CD4-positive, alpha-beta T cell treated with Interleukin-15 for 1 hour (primary cell): ENCODE measurements around the gene DLK1.

Experiments
- DNase-seq: peaks from one replicate; pipeline ENCODE4 v3.0.0-alpha.2; 2020

Gene DLK1

DNA sequence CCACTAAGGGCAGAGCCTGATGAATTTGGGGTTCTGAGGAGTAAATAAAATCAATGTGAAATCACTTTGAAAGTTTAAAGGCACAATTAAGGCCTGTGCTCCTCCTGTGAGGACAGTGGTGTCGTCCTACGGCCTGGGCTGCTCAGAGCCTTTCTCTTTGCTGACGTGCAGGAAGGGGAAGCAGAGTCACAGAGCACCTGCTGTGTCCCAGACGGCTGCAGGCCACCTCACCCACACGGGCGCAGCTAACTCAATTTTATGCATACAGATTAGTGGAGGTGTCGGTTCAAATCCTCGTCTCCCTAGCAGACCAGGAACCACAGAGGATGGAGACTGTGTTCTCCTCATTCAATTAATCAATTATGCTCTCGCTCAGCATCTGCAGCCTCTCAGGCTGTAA, 11.4 kb upstream of the DLK1 start:
- DNase-seq, result no peak

DNA sequence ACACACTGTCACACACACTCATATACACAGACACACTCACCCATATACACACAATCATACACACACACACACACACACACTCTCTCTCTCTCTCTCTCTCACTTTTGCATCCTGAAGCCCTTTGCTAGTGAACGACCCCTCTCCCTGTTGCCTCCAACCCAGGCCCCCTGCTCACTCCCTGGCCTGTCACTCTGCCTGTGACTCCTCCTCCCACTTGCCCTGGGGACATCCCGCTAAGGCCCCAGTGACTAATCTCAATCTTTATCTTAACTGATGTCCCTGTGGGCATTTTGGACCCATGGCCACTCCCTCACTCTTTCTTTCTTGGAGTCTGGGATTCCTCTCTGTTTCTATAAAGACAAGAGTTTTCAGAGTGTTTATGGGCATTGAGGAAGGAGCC, 10.9 kb upstream of the DLK1 start:
- no peak for DNase-seq

DNA sequence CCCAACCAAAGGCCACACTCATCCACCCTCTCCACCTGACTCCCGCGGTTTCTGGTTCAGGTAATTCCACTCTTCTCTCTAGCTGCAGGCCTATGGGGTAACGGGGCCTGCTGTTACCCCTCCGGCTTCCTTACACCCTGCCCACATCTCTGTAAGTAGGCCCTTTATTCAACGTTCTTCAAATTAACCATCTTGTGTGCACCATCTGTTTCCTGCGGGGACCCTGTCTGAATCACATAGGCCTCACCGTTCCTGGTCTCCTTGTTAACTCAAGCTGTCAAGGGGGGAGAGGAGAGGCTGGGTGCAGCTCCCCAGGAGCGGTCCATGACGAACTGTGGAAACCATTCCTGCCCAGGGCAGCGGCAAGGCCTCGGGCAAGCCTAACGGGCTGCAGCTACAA, 9.3 kb upstream of the DLK1 start:
- DNase-seq, result no peak

DNA sequence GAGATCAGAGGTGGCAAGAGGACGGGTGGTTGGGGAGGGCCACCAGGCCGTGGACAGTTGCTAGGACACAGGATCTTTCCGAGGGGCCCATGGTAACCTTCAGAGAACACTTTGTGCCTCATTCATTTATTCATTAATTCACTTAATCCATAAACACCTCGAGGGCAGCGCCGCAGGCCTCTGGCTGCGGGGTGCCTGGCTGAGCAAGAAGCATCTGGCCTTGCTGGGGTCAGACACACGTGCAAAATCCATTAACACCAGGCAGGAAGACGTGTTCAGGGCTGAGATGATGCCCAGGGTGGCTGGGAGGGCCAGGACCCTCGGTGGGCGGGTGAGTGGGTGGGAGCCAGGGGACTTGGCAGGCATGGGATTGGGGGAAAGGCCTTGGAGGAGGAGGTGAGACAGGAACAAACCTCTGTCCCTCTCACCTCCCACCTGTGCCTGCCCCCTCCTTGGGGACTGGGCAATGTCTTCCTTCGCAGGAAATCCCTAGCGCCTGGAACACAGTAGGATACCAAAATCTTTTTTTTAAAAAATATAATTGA, 6.6 kb upstream of the DLK1 start:
- DNase-seq, result no peak

DNA sequence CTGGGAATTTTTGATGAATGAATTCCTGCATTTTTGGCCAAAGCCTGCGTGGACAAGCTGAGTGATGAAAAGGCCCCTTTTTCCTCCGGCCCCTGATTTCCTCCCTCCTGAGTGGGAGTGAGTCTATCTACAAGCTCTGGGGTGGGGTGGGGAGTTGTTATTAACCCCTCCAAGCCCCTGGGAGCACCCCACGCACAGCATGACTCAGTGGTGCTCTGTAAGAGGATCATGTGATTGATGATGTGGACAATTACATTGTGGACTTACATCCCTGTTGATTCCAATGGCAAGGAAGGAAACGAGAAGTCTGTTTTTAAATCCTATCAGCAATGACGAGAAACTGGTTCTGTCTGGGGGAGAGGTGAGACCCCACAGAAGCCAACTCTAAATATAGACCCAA, 5.1 kb upstream of the DLK1 start:
- no peak for DNase-seq

DNA sequence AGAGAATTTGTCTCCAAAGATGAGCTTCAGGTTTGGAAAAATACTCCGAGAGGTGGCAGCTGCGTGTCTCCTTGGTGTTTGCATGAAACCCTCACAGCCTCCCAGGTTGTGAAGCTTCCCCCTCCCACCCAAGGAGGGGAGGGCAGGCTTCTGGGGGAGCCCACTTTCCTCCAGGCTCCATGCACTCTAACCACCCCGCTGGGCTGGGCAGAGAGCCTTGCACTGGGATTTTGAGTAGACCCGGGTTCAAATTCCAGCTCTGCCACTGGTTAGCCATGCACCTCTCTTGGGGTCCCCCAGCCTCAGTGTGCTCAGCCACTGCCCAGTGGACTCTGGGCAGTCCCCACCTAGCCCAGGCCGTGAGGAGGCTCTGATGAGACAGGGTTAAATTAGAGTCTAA, 4.3 kb upstream of the DLK1 start:
- DNase-seq, result no peak

DNA sequence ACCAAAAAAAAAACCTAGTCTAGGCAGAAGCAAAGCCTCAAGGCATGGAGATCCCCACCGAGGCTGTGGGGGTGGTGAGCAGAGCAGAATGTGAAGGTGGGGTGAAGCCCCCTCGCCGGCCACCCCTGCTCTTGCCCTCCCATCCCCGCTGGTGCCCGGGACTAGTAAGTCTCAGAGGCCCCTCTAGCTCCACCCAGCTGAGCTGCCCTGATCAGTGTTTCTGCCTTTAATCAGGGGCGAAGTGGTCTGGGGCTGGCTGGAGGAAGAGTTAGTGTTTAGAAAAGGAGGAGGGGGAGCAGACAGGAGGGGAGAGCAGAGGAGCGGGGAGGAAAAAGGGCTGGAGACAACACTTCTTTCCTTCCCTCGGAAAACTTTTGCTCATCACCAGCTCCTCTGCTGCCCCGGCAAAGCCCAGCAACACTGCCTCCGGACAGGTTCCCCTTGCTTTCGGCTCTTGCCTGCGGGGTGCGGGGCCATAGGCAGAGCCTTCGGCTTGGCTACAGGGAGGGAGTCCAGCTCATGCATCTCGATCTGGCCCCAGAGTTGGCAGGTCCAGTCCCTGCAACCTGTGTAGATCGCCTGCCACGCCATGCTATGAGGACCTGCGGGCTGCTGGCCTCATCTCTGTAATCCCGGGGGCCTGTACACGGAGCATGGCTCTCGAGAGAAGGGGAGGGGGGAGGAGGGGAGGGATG, 3.4 kb upstream of the DLK1 start:
- no peak for DNase-seq

DNA sequence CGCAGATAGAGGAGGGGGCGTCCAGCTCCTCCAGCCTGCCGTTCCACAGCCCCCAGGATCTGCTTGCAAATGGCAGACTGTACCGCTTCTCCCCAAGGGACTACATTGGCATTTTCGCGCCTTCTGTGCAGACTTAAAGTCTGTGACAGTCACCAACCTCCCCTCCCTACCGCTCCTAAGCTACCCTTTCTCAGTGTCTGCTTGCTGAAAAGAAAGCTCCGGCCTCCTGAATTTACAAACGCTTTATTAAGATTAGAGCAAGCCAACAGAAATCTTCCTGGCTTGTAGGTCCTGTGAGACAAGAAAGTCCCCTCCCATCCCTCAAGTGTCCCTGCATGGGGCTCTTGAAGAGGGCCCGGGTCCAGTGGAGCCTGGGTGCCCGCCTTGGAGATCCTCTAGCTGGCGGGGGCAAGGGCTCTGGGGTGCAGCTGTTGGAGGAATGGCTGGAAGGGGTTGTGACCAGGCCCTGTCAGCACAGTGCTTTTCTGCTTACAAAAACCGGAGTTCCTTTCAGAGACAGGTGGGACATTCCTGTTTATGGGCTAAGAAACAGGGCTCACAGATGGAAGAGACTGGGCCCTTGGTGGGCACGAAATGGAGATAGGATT, 2.8 kb upstream of the DLK1 start:
- DNase-seq, result no peak

DNA sequence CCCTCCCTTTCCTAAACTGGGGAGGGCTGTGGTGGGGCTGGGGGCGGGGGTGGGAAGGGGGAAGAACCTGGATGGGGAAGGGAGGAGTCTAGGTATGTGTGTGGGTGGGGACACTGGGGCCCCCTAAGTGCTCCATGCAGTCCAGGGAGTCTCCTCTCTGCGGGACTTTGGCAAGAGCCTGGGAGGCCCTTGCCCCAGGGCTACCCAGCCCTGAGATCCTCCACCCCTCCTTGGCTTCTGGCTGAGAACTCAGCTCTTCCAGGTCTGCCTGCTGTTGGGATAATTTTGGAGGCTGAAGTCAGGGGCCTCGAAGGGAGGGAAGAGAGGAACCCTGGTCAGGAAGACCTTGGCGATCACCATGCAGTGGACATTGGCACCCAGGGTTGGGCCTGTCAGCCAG, 2.2 kb upstream of the DLK1 start:
- DNase-seq, result no peak

DNA sequence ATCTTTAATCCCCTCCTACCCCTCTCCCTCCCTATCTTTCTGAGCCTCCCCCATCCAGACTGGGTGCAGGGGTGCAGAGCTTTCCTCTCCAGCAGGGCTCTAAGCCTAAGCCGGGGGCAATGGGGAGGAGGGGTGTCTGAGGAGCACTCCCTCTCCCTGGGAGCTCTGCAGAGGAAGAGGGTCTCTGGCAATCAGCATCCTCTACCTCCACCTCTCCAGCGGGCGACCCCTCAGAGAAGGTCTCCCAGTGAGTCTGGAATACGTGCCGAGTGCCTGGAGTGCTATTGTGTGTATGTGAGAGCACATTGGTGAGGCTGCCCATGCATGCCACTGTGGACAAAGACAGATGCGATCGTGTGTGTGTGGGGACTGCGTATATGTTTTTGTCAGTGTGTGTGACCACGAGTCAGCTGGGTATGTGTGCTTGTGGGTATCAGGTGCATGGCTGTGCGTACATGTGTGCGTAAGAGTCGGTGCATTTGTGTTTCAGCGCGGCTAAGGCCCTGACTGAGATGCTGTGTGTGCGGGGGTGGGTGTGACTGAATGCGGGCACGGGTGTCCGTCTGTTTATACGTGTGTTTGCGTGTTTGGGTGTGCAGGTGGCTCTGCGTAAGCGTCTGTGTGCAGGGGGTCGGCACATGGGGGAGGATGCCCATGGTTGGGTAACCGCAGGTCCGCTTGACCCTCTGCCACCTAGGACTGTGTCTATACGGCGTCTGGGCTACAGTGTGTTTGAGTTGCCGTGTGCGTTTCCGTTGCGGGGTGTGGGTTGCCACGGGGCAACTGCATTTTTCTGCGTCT, 905 bp upstream of the DLK1 start:
- no peak for DNase-seq

DNA sequence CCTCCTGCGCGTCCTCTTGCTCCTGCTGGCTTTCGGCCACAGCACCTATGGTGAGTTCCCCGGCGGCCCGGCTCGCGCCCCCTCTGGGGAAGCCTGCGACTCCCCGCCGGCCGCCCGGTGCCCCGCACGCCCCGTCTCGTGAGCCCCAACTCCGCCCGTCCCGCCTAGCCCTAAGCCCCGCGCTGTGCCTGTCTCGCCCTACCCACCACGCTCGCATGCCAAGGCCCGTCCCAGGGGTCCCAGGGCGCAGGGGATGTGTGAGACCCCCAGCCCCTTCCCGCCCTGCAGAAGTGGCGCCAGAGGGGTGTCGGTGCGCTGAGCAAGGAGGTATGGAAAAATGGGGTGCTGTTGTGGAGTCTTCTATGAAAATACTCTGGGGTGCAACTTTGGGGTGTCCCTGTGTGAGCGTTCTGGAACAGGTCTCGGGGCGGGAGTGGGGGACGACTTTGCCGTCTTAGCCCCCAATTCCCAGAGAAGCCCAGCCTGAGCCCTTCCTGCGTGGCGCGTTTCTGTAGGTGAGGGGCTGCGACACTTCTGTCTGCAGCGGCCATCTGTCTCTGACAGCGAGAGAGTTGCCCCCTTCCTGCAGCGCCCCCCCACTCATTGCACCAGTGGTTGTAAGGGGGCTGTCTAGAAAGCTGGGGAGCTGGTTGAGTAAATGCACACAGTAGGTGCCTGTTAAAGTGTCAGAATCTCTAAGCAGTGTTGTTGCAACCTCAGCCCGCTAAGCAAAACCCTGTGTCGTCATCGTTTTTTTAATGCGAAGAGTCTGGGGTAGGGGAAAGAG, 587 bp downstream of the DLK1 start:
- DNase-seq, result no peak

DNA sequence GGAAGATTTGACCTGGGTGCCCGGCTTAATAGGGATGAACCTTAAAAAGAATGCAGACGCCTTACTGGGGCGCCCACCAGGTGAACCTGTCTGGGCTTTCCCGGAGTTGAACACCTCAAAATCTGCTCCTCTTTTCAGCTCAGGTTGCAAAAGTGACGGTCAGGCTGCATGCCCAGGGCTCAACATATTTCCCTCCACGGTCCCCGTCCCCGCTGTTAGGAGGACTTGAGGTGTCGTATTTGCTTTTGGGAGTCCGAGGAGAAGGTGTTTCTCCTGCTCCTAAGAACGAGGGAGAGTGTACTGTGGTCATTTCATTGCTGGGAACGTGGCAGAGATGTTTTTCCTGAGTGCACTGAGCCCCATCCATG, 1.2 kb downstream of the DLK1 start:
- no peak for DNase-seq

DNA sequence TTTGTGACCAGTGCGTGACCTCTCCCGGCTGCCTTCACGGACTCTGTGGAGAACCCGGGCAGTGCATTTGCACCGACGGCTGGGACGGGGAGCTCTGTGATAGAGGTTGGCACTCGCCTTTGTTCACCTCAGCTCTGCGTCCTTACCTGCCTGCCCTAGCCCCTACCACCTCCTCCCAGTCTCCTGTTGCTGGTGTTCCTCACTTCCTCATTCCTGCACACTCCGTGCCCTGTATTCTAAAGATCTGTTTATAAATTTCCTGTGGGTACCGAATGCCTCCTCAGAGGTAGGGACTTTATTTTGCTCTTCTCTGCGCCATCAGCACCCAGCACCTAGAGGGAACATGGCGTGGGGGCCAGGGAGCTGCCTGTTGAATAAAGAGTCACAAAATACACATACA, 2.3 kb downstream of the DLK1 start:
- no peak for DNase-seq

DNA sequence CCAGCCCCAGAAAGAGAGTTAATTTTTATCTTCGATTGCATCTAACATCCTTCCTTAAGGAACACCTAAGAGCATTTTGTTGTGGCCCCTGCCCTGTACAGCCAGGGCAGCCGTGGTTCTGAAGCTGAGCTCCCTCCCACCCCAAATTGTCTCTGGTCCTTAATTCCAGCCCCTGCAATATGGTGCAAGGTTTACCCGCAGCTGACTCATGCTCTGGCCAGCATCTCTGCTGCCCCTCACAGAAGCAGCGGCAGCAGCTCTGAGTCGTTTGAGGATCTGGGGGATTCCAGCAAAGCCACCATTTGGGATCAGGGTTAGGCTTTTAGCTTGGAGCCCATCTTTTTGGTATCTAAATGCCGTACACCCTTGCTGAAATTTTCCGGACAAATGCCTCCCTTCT, 3.3 kb downstream of the DLK1 start:
- no peak for DNase-seq

DNA sequence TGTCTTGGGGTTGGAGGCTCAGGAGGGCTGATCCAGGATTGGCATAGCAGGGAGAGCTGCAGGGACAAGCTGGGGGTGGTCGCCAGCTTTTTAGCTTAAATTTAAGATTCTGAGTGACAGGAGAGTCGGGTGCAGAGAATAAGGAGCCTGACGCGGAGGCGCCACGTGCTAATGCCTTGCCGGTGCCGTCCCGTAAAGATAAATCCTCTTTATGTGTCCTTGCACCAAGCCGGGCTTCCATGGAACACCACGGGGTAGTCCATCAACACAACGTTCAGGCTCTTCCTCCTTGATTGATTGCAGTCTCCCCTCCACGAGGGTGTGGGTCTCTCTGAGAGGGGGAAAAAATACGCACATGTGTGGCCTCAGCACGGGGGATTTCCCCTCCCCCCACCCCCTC, 3.9 kb downstream of the DLK1 start:
- DNase-seq, result no peak

DNA sequence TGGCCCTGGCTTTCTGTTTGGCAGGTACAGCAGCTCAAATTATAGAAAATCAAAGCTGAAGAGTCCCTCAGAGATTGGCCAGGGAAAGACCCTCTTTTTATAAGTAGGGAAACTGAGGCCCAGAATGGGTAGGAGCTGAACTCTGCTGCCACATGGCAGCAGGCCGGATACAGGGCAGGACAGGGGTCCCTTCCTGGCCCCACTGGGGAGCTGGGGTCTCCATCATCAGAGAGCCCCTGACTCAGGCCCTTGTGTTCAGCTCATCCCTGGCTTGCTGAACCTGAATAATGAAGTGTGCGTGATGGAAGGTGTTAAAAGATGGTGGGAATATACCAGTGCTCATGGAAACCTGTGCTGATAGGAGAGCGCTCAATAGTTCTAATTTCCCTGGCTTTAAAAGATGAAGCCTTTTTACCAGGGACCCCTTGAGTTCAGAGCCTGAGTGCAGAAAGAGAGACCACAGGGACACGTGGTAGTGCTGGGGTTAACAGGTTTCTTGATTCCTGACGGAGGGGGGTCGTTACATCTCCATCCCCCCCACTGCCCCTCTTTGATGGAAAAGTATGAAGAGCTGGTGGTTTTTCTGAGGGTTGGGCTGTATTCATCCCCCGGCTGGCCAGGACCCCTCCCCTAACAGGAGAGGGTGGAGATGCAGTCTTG, 4.4 kb downstream of the DLK1 start:
- DNase-seq, result no peak

DNA sequence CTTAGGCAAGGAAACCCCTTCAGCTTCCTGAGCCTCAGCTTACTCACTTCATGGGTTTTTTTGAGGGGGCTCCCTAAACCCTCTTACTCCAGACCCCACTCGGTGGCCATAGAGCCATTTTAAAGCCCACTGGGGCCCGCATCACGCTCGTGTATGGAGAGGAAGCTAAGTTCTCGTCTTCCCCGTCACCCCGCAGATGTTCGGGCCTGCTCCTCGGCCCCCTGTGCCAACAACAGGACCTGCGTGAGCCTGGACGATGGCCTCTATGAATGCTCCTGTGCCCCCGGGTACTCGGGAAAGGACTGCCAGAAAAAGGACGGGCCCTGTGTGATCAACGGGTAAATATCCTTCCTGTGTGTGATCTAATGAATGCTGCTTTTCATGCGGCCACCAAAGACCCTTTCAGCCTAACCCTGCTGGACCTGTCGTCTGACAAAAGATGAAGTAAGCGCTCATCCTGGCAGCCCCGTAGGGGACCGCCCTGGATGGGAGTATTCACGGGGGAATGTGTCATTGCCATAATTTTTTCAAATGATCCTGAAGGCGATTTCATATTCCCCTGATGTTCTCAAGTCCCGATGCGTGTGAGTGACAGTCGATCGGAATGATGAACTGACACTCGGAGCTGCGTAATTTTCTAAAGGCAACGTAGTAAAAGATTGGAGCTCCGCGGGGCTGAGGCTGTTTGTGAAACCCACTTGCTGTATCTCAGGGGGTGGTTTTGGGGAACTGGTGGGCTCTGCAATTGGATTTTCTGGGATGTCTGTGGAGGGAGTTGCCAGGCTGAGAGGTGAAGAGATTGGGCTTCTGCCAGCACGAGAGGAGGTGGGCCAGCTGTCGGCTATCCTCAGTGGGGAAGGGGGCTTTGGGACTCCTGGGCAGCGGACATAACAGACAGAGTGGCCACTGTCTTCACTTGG, 5.4 kb downstream of the DLK1 start:
- DNase-seq, result no peak

DNA sequence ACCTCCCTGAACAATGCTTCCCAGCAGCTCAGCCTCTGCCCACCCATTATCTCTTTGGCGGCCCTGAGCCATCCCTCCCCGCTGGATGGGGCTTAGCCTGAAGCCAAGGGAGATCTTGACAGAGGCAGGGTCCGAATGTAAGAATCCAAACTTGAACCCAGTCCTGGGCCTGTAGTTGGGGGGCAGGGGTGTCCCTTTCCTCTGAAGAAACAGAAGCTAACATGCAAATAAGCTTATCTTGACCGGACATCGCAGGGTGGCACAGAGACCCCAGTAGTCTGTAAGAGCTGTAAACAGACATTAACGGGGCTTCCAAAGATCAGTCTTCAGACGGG, 6.0 kb downstream of the DLK1 start:
- no peak for DNase-seq

DNA sequence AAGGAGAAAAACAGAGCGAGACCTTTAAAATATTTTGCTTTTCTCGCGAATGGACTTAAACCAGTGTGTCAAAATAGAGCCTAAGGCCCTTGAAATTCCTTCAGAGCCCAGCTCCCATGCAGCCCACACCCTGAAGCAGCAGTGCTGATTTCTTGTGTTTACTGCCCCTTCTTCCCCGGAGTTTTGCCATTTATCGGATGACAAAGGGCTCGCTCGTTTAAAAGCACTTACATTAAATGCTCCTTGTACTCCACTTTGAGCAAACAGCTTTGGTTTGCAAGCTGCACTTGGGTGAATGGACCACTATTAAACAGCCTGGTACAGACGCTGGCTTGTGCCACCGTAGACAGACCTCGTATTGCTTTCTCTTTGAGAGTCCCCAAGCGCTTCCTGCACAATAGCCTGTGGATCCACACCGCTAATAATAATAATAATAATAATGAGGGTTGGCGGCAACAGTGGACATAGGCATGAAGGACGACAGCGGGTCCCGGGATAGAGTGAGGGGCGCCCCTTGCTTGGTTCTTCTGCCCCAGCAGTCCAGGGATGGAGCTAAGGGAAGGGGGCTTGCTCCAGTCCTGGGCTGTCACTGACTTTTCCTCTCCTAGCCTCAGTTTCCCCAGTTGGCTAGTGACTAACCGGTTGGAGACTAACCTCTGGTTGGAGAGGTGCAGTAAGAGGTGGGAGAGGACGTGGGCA, 6.6 kb downstream of the DLK1 start:
- DNase-seq, result no peak

DNA sequence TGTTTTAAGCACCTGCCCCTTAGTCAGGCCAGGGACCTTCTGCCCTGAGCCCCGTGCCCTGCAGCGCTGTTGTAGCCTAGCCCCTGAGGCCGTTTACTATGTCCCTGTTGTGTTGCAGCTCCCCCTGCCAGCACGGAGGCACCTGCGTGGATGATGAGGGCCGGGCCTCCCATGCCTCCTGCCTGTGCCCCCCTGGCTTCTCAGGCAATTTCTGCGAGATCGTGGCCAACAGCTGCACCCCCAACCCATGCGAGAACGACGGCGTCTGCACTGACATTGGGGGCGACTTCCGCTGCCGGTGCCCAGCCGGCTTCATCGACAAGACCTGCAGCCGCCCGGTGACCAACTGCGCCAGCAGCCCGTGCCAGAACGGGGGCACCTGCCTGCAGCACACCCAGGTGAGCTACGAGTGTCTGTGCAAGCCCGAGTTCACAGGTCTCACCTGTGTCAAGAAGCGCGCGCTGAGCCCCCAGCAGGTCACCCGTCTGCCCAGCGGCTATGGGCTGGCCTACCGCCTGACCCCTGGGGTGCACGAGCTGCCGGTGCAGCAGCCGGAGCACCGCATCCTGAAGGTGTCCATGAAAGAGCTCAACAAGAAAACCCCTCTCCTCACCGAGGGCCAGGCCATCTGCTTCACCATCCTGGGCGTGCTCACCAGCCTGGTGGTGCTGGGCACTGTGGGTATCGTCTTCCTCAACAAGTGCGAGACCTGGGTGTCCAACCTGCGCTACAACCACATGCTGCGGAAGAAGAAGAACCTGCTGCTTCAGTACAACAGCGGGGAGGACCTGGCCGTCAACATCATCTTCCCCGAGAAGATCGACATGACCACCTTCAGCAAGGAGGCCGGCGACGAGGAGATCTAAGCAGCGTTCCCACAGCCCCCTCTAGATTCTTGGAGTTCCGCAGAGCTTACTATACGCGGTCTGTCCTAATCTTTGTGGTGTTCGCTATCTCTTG, 7.6 kb downstream of the DLK1 start:
- no peak for DNase-seq
